C4-2B (cell line): ENCODE measurements around the gene DTX1.

ENCODE experiments used
- H3K27ac ChIP-seq: fragments of 450-650 bp; 2 replicates; pipeline ENCODE4 v1.5.1; 2017
- ZFX ChIP-seq: fragments of 450-650 bp; IDR thresholded peaks from 2 replicates; pipeline ENCODE4 v1.6.1; 2017
- TF ChIP-seq, protein P1 (sequence below): fragments of 450-650 bp; conservative IDR thresholded peaks from 2 replicates; pipeline ENCODE4 v1.5.1; 2017; ENCODE audit warnings: mild to moderate bottlenecking

Gene DTX1

DNA sequence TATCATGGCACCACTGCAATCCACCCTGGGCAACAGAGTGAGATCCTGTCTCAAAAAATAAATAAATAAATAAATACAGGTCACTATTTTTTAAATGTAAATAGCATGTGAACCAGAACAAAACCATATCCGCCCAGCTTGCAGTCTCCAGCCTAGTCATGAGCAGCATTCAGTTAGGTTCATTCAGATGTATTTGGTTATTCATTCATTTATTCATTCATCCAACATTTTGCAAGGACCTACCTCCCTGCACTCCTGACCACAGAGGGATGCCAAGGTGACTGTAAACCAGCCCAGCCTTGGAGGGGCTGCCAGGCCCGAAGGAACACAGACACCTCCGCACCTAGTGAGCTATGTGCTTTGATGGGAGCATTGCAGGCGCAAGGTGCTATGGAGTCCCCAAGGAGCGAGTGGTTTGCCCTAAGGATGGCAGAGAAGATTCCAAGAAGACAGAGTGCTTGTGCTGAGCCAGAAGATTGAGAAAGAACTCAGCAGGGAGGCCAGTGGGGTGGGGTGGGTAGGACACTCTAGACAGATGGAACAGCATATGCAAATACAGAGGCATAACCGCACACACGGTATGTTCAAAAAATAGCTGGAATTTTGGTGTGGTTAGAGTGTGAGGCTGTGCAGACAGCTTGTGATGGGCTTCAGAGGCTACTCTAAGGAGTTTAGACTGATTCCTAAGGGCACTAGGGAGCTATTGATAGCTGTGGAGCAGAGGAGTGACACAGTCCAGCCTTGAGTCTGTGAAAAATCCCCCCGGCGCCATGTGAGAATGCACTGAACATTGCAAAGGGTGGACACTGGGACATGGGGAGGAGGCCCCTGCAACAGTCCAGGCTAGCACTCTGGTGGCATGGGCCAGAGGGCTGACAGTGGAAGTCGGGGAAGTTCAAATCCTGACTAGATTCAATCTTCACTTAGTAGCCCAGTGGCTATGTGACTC is 11.7 kb downstream of the DTX1 start:
- TF ChIP-seq, protein P1, sequence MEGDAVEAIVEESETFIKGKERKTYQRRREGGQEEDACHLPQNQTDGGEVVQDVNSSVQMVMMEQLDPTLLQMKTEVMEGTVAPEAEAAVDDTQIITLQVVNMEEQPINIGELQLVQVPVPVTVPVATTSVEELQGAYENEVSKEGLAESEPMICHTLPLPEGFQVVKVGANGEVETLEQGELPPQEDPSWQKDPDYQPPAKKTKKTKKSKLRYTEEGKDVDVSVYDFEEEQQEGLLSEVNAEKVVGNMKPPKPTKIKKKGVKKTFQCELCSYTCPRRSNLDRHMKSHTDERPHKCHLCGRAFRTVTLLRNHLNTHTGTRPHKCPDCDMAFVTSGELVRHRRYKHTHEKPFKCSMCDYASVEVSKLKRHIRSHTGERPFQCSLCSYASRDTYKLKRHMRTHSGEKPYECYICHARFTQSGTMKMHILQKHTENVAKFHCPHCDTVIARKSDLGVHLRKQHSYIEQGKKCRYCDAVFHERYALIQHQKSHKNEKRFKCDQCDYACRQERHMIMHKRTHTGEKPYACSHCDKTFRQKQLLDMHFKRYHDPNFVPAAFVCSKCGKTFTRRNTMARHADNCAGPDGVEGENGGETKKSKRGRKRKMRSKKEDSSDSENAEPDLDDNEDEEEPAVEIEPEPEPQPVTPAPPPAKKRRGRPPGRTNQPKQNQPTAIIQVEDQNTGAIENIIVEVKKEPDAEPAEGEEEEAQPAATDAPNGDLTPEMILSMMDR, result no peak
- no peak for TF ChIP-seq ZFX
- H3K27ac ChIP-seq, result no peak overlapping the region

DNA sequence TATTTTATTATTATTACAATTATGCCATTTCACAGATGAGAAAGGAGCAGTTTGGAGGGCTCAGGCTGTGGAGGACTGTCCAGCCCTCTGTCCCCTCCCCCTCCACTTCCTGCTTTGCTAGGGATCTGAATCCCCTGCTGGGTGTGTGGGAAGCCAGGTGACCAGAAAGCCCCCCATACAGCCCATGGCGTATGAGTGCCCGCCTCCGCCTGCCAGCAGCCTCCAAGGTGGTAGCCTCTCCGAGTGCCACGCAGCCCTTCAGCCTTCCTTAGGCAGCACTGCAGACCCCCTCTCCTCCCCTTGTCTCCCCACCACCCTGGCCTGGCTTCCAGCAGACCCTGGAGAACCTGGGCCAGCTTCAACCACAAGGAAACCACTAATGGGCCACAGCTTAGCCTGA is 12.6 kb downstream of the DTX1 start:
- no peak overlapping the region for H3K27ac ChIP-seq
- TF ChIP-seq, protein P1, result no peak
- TF ChIP-seq ZFX, result no peak

DNA sequence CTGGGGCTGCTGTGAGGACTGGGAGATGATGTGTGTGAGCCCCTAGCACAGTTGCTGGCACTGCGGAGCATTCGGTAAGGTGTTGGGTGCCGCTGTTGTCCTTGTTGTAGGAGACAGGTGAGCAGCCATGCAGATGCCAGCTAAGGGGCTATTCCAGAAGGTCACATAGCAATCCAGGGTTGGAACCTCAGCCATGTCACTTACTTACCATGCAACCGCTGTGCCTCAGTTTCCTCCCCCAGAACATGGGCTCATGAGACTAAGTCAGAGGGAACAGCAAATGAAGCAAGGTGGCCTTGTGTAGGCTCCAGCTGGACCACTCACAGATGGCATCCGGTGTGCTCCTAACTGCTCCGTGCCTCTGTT is 13.2 kb downstream of the DTX1 start:
- H3K27ac ChIP-seq, result no peak overlapping the region
- no peak for TF ChIP-seq ZFX
- TF ChIP-seq, protein P1, result no peak

DNA sequence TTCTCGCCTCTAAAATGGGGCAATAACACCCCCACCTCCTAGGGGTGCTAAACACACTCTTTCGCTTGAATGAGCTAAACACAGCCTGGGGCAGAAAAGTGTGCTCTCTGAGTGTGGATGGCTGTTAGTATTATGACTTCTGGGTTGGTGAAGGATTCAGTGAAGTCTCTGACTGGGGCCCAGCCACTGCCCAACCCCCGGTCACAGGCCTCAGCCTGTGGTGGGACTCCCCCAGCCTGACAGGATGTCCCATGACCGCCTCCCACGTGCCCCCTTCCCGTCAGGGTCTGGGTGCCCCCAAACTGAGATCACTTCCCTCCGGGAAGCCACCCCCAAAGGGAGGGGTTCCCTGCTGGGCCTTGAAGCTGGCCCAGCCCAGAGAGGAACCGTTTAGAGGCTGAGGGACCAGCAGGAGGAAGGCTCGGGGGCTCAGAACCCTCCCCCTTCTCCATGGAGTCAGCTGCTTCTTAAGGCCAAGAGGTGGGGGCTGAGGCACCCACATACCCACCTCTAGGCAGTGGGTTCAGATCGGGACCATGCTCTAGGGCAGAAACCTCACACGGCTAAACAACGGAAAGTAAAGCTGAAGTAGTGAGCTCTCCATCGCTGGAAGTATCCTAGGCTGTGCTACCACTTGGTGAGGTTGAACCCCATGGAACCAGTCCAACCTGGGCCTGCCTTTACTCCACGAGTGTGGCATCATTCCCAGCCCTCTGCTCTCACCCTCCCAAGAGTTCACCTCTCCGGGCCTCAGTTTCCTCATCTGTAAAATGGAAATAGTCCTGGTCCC is 13.8 kb downstream of the DTX1 start:
- H3K27ac ChIP-seq, result no peak overlapping the region
- no peak for TF ChIP-seq ZFX
- TF ChIP-seq, protein P1, result no peak

DNA sequence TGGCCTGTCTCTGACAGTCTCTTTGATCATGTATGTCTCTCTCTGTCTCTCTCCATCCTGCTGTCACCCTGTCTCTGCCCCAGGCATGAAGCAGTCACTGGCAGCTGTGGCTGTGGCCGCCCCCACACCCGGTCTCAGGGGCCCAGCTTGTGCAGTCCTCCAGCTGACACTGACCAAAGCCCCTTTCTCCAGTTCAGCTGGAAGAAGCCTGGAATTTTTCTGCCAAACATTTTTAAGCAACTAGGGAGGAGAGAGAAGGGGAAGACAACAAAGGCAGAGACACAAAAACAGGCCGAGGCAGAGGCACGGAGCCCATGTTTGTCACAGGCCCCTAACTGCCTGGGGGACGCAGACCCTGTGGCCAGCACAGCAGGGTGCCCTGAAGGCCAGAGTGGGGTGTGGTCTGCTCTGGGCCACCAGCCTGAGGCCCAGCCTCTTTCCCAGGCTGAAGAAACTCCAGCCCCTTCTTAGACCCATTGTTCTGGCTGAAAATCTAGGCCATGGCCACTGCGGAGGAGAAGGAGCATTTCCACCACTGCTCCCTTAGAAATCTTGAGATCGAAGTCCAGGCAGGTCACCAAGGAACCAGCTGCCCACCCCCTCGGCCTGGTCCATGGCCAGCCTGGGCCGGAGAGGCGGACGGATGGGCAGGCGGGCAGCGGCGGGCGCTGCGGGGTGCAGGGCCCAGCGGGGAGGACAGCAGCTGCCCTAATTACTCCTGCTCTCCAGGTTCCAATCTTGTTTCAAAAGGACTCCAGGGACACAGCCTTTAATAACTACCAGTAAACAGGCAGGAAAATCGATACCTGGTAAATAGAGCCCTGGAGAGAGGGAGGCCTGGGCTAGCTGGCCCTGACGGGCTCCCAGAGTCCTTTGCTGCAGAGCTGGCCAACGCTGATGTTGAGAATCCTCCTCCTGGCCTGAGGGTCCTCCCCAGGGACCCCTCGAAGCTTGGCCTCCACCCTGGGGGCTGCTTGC is 14.9 kb downstream of the DTX1 start:
- no peak overlapping the region for H3K27ac ChIP-seq
- TF ChIP-seq ZFX, result no peak
- TF ChIP-seq, protein P1, result no peak

DNA sequence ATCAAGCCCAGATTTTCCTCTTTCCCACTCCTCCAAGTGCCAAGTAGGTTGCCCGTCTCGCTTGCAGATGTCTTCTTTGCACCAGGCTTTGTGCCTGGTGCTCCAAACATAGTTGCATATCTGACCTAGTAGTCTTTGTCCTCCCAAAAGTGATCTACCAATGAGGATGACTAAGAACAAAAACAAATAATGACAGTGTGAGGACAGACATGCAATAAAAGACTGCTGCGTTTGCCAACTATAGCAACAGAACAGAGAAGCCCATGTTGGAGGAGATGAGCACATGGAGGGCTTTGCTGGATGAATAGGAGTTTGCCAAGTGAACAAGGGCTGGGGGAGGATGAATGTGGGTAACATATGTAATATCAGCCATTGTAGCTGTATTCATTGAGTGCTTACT is 15.6 kb downstream of the DTX1 start:
- TF ChIP-seq ZFX, result no peak
- TF ChIP-seq, protein P1, result no peak
- no peak overlapping the region for H3K27ac ChIP-seq
